T1000 (cell line): ENCODE results near the gene GSDMA.

Source experiments
- DNase-seq: peaks from one replicate; lab custom pipeline; 2025; ENCODE audit warnings: mixed read lengths; lab: John Stamatoyannopoulos, UW

Gene GSDMA

DNA sequence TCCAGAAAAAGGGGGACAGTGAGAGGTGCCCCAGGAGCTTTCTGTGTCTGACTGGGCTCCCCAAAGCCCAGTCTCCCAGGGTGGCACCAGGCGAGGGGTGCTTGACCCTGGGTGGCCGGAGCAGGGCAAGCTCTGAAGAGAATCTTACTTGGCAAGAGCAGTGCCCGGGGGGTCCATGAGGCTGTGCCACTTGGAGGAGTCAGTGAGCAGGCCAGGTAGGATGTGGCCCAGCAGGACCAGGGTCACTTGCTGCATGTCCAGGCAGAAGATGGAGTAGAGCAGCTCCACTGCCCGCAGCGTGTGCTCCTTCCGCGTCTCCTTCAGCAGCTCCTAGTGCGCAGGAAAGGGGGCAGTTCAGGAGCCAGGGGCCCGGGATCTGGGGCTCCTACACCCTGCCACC is 59.7 kb downstream of the GSDMA start:
- DNase-seq, result no peak

DNA sequence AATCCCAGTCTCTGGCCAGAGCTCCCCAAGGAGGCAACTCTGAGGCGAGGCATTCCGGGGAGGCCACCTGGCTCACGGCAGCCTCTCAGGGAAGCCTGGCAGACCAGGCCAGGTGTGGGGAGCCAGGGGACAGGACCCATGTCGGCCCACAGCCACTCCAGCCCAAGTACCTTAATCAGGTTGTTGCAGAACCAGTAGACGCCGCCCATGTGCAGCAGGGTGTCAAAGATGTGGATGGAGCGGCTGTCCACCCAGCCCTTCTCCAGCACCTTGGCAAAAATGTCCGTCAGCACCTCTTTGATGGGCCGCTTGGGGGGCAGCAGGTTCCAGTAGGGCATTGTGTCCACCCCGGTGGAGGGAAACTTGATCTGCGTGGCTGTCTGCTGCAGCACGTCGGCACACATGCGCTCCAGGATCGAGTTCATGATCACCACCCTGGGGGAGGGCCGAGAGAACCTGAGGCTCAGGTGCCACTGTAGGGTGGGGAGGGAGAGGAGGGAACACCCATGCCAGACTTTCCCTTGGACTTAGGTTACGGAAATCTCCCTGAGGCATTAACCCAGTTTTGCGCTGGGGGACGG is 60.2 kb downstream of the GSDMA start:
- DNase-seq, result no peak

DNA sequence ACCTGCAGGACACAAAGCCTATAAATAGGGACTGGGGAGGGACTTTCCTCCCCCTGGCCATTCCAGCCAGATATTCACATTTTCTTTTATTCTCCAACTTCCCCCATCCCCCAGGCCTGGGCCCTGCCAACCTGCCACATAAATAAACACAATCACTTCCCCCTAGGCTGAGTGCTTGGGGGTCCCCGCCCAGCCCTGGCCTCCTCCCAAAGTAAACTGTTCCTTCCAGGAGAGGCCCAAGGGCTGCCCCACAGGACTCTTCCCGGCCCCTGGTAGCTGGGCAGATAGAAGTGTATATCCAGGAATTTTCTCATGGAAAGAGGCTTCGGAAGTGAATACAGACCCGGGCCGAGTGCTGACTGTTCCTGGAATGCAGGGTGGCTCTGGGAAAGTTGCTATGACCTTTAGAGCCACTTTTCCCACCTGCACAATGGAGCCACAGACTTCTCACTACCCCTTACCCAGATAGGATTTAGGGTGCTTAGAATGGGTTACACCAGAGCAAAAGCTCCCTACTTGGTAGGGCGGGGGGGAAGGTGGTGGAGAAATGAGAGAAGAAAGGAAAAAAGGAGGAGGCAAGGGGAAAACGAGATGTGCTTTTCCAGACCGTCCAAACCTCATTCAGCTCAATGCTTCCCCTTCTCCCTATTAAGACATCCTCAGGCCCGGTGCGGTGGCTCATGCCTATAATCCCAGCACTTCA is 60.9 kb downstream of the GSDMA start:
- peak; percentile 44 for DNase-seq

DNA sequence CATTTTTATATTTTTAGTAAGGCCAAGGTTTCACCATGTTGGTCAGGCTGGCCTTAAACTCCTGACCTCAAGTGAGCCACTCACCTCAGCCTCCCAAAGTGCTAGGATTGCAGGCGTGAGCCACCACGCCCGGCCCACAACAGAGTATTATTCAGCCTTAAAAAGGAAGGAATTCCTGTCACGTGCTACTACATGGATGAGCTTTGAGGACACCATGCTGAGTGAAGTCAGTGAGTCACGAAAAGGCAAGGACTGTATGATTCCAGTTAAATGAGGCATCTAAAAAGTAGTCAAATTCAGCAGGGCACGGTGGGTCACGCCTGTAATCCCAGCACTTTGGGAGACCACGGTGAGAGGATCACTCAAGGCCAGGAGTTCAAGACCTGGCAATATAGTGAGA is 62.1 kb downstream of the GSDMA start:
- no peak for DNase-seq

DNA sequence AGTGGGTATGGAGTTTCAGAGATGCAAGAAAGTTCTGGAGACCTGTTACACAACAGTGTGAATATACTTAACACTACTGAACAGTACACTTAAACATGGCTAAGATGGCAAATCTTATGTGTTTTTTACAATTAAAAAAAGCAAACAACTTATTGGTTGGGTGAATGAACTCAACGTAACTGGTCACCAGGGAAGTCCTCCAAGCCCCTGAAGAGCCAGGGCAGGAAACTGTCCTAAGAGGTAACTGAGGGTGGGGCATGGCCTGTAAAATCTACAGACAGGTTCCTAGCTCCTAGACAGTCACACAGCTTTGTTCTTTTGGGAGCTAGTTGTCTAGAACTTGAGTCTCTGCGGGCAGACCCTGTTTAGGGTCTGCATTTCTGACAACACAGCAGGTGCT is 62.8 kb downstream of the GSDMA start:
- DNase-seq, result no peak

DNA sequence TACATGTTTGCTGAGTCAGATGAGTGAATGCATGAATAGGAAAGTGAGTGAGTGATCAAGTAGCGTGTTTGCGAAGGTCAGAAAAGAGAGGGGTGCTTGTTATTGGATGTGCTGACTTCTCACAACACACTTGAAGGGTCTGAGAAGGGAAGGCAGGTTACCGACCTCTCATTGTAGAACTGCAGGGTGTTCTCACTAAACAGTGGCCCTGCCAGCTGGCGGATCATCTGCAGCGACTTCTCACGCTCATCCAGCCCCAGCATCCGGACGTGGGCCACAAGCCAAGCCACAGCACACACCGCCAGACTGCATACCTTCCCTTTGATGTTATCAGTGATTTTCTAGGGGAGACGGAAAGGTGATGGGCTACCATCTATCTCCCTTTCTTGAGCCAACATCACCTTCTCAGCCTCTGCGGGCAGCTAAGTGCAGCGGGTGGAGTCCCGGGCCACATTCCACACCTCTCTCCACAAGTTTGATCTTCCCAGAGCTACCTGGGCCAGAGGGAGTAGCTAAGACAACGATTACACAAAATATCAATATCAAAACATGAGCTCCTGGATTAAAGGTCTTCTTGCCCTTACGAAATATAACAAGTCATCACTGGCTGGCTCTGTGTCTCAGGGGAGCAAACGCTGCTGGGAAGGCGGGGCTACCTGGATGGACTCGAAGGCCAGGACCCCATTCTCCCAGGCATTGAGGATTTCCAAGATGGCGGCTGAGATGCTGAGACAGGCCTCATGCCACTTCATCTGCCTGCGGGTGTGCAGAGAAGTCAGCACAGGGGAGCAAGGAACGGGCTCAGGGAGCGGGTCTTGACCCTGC is 63.4 kb downstream of the GSDMA start:
- DNase-seq, result no peak

DNA sequence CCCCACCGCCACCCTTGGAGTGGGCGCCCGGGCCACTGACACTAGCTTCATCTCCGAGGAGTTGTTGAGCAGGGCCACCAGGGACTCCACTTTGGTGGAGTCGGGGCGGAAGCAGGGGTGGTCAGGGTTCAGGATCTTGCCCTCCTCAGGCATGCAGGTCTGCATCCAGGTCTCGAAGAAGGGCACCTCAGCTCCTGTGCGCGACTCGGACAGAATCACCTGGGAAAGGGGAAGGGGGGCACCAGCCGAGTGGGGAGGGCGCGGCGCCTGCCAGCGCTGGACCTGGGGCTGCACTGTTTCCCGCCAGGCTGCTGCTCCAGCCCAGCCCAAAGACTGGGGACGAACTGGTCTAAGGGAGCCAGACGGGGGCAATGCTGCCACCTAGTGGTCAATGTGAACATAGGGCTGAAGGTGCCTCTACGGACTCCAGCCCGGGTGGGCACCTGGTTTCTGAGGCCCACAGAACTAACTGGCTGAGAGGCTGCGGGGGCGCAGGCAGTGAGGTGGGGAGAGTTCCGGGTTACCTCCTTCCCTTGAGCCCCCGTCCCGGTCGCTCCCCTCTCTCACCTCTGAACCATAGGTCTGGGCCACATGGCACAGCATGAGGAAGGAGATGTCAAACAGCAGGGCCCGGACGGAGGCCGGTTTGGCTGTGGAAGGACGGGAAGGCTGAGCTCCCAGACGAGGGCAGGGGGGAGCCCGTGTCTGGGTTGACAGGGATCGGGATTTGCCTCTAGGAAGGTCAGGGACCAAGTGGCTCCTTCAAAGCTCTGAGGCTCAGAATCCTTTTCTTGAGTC is 64.2 kb downstream of the GSDMA start:
- DNase-seq, result peak; percentile 62
